NCI-H526 (cell line): ENCODE results near the gene HNRNPC.
A peak's percentile ranks its signal among the peaks of the same experiment; 100 is the strongest.
"Not testable (repeated sequence)": the region's sequence is repeated elsewhere in the genome, so short reads cannot be mapped to it uniquely, and the experiment has no call there.

ENCODE experiments used
- DNase-seq, 2 experiments: peaks; one replicate each; lab custom pipeline; 2025; lab: John Stamatoyannopoulos, UW

HNRNPC gene

DNA sequence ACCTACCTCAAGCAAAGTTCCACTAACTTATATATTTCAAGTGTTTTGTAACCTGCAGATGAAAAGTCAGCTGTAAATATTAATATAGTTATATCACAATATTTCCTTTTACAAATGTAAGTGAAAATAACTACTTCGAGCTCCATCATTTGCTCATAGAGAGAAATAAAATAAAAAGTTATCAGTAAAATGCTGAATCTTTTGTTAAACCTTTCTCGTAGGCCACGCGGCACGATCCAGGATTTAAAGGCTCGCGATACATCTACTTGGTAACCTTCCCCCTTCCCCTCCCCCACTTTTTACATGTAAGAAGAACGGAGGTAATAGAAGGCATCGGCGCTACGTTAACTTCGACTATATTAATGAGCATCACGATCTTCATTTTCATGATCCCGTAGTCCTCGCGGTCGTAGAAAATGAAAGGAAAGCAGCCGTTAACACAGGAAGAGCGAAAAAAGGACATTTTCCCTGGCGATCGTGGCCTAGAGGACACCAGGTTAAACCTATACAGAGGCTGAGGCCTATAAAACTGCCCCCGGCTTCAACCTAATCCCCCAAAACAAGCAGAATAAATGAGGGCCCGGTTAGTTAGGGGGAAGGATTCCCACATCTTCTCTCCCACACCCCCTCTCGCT is 508 bp downstream of the HNRNPC start:
- DNase-seq = peak; percentile 51 to 61

DNA sequence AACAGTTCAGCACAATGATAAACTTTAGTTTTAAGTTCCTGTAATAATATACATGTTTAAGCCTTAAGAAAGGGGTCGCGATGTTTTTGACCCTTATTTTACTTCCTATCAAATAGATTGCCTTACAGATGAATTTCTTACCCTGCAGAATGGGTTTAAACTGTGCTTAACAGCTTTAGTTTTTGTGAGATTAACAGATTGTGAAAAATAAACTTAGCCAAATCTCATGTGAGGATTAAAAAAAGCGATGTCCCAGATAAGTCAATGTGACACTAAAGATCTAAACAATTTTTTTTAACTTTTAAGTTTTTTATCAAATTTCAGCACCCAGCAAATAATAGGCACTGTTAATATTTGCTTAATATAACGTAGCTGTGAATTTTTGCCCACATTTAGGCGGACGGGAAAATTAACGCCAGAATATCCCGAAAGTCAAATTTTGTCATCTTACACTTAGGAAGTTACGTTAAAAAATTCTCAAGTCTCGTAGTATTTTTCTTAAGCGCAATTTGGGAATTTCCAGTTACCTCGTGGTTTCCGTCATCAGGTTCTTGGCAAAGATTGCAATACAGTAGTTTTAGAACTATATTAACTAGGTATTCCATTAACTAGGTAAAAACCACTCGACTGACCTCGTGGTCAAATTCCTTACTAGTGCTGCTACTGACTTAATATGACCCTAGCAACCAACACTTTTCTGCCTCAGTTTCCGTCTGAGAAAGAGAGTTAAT is 1.2 kb downstream of the HNRNPC start:
- no peak for DNase-seq

DNA sequence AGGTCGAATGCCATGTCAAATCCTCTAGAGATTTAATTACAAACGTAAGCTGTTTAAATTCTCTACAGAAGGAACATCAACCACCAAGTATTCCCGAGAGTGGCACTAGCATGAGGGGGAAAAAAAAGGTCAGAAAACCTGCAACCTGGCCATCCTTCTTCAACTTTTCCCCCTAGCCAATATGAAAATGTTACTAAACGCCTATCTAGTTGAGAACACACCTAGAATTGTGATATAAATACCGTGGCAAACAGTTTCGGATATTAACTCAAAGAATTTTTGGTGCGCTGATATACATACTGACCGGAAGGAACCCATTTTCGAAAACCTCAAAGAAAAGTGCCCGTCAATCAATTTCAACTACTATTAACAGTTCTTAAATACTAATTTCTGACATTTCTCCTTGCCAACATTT is 1.8 kb downstream of the HNRNPC start:
- DNase-seq = no peak

DNA sequence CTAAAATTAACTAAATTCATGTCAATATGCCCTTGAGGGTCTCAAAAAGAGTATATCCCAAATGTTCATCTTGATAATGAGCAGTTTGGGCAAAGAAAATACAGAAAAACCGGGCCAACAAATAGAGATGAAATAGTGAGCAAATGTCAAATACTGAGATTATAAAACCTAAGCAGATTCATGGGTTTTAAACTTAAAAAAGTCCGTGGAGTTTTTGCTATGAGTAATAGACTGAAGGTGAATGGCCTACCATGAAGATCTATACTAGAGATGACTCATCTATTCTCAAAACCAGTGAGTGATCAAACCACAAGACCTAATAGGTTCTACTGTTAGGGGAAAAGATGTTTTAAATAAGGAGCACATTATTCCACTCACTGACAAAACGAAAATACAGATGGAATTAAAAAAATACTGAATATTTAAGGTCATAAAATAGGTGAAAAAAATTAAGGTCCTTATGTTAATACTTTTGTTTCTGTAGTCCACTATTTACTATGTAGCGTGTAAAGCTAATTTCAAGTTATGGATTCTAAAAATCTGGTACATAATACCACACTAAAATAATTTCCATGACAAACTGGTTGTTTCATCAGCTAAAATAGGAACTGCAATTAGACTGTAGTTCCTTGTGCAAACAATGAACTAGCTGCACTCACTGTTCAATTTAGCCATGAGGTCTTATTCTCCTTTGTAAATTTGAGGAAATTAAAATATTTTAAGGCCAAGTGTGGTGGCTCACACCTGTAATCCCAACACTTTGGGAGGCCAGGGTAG is 5.0 kb downstream of the HNRNPC start:
- DNase-seq = no peak

DNA sequence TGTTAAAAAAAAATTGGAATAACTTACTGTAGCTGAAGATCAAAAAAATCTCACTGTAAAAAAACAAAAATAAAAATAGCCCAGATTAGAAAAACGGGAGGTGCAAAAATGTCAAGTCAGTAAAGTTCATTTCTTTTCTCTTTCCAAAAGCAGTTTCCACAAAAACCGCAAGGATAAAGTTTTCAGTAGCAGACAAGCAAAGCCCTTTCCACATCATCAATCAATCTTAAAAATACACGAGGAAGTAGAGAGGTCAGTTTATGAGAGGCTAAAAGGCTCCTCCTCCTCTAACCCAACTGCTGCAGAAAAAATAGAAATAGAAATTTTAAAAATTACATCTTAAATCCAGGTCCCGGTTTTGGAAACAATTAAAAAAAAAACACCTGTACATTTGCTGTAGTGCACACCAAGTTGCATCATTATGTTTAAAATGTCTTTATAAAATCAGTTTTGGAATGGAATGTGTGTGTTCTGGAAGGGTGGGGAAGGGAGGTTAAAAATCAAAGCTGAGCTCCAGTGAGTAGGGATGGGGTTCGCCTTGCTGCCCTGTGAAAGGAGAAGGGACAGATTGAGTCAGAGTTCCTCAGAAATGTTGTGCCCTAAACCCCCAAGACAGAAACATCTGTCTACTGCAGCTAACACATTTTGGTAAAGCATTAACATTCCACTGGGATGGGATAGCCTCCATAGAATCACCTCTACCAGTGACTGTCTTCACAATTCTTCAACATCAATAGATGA is 5.8 kb downstream of the HNRNPC start:
- DNase-seq = no peak

DNA sequence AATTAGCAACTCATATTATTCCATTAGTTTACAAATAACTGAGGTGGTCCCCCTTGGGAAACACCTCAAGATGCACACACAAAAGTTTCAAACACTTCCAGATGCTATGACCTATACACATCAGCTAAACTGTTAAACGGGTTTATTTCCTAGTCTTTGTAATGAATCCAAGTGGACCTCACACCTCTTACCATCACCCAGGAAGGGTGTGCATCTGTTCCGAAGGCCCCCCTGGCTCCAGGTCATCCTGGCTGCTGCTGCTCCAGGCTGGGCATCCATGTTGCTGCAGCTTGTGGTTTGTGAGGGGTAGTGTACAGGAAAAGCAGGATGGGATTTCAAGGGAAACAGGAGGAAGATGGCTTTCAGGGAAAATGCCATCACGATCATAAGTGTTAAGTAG is 6.8 kb downstream of the HNRNPC start:
- DNase-seq = no peak

DNA sequence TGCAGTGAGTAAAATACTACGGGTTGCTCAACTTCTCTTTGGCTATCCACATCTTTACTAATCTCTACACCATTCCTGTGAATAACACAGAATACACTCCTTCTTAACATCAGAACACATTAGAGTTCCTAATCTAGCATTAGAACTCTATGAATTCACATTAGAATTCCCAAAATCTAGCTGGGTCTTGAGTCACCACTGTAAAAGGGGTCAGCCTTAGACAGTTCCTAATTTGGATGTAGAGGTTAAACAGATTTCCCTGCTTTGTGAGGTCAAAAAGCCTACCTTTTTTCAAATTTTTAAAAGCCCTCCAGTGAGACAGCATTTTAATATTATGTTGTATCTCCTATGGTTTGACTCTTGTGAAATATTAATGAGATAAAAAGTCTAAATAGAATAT is 7.4 kb downstream of the HNRNPC start:
- DNase-seq = no peak

DNA sequence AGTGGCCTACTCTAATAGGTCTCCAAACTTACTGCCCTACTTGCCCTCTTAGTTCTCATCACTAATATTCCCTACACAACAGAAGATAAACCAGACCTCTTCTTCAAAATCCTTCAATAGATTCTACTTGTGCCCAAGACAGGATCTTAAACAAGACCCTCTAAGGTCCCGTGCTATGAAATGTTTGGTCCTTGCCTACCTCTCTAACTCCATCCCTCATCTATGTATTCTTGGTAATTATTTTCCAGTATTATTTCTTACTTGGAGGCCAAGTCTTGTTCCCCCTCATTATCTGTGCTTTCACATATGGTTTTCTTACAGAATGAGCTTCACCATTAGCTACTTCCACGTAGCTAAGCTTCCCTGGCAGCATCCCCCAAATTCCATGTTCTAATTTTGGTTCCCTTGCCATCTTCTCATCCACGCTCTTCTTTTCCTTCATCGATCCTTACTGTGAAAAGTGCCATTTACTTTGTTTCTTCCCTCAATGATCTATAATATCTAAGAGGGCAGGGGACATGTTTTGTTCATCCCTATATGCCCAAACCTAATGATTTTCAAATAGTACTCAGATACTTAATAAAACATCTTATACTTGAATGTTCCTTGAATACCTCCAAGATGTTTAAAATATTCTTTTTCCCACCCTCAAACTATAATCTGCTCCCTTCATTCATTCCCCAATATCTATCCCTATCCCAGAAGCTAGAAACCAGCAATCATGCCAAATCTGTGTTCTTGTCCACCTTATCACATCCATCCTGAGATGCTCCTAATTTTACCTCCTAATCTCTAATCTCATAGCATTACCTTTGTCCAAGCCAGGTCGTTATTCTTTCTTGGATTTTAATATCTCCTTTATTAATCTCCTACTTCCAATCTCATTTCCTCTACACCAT is 10.1 kb downstream of the HNRNPC start:
- DNase-seq = no peak

DNA sequence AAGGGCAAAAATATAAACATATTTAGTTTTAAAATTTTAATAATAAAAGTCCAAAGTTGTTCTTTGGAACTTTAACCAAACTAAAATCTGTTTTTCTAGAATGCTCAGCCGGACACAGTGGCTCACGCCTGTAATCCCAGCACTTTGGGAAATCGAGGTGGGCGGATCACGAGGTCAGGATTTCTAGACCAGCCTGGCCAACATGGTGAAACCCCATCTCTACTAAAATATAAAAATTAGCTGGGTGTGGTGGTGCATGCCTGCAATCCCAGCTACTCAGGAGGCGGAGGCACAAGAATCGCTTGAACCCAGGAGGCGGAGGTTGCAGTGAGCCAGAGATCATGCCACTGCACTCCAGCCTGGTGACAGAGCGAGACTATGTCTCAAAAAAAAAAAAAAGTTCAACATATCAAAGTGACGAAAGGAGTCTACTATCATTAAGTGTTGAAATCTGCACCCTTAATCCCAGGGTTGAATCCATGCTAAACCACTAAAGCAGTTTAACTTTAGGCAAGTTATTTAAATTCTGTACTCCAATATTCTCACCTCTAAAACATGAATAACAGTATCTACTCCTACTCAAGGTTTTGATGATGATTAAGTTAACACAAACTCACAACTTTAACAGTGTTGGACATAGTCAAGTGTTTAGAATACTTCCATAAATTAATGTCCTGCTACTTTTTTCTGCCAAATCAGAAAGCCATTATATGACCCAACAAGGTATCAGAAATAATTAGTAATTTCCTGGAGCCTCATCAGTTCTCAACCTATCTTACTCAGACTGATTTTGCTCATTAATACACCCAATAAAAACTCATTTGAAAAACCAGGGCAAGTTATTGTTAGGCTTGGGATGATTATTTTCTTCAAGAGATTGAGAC is 11.0 kb downstream of the HNRNPC start:
- DNase-seq = no peak

DNA sequence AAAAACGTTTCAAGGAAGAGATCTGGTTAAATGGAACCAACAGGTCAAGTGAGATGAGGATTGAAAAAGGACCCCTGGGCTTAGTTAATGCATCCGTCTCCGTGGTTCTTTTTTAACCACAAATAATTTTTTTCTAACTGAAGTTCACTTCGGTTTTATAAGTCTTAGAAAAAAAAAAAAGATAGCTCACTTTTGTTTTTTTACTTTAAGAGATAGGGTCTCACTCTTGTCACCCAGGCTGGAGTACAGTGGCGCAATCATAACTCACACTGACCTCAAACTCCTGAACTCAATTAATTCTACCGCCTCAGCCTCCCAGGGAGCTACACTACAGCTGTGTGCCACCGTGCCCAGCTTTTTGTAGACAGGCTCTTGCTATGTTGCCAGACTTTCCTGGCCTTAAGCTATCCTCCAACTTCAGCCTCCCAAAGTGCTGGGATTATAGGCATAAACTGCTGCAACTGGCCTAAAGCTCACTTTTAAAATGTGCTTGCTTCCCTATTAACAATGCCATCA is 11.8 kb downstream of the HNRNPC start:
- no peak for DNase-seq

DNA sequence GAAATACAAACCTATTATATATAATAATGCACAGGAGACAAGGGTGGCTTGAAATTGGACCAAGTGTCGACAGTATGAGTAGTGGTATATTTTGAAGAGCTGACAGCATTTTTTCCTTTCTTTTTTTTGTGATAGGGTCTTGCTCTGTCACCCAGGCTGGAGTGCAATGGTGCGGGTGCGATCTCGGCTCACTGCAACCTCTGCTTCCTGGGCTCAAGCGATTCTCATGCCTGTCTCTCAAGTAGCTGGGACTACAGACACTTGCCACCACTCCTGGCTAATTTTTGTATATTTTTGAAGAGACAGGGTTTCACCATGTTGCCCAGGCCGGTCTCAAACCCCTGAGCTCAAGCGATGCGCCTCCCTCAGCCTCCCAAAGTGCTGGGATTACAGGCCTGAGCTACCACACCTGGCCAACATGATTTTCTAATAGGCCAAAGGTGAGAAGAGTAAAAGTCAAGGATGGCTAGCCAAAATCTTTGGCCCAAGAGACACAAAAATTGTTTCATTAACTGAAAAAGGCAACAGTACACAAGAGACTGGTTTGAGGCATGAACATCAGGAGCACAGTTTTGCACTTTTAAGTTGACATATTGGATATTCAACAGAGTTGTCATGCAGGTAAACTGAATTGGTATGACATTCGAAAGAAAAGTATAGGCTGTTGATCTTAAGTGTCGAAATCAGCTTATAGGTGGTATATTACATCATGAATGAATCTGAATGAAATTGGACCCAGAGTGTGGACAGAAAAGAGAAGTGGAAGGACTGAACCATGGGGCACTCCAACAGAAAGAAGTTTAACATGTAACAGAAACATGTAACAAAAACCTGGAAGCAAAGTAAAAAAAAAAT is 12.5 kb downstream of the HNRNPC start:
- no peak for DNase-seq

DNA sequence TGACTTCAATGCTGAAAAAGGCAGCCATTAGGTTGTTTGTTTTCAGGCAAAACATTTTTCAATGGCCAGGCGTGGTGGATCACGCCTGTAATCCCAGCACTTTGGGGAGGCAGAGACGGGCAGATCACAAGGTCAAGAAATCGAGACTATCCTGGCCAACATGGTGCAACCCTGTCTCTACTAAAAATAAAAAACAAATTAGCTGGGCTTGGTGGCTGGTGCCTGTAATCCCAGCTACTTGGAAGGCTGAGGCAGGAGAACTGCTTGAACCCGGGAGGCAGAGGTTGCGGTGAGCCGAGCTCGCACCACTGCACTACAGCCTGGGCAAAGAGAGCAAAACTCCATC is 13.2 kb downstream of the HNRNPC start:
- DNase-seq = not testable (repeated sequence)

DNA sequence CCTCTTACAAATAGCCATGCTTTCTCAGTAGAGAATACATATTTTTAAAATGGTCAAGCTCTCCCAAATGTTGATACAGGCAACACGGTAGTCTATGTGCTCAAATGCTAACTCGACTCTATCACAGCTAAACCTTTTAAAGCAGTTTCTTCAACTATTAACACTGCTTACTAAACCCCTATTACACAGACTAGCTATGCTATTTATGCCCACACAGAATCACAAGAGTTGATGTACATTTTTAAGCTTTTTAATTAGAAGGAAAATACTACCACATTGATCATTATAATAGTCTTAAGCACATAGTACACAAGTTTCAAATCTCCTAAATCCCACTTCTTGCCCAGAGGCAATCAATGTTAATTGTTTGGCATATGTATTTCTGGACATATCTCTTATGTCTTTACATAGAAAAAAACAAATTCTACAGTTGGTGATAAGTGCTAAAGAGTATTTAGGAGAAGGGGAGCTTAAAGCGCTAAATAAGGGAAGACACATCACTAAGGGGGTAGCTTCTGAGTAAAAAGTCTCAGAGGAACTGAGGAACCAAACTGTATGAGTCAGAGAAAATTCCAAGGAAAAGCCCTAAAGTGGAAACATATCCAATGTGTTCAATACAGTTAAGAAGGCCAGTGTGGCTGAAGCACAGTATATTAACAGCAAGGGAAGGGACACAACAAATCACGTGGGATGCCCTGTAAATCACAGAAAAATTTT is 13.7 kb downstream of the HNRNPC start:
- no peak for DNase-seq

DNA sequence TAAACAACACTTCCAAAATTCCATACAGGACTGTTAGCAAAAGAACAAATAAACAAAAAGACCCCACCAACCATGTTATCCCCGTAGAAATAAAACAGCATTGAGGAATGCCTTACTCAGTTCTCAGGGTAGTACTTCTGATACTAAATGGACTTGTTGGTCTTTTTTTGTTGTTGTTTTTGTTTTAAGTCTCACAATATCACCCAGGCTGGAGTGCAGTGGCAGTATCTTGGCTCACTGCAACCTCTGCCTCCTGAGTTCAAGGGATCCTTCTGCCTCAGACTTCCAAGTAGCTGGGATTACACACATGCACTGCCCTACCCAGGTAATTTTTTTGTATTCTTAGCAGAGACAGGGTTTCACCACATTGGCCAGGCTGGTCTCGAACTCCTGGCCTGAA is 17.1 kb downstream of the HNRNPC start:
- no peak for DNase-seq

DNA sequence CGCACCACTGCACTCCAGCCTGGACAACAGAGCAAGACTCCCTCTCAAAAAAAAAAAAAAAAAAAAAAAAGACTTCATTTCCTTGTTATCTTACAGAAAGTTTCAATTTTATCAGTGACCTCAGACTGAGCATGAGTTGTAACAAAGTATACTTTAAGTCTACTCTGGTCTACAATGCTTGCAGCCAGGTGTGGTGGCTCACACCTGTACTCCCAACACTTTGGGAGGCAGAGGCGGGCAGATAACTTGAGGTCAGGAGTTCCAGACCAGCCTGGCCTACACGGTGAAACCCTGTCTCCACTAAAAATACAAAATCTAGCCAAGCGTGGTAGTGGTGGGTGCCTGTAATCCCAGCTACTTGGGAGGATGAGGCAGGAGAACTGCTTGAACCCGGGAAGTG is 18.0 kb downstream of the HNRNPC start:
- no peak for DNase-seq

DNA sequence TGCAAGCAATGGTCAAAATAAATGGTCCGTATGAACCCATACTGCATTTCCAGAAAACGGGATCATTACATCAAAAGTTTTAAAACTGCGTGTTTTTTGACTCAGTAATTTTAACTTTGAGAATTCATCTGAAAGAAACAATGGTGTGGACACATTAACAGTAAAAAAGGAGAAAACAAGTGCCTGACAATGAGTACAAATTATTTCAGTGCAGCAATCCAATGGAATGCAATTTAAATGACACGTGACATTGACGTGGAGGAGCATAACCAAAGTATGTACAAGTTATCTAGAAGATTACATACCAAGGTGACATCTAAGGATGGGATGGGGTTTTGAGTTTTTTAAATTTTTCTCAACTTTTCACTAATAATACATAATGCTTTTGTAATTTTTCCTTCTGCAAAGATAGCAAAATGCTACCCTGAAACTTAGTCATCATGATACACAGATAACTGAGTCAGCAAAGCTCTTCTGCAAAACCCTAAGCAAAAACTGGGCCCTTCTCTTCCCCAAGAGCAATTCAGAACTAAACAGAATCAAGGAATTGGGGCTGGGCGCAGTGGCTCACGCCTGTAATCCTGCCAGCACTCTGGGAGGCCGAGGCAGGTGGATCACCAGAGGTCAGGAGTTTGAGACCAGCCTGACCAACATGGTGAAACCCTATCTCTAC is 20.4 kb downstream of the HNRNPC start:
- no peak for DNase-seq

DNA sequence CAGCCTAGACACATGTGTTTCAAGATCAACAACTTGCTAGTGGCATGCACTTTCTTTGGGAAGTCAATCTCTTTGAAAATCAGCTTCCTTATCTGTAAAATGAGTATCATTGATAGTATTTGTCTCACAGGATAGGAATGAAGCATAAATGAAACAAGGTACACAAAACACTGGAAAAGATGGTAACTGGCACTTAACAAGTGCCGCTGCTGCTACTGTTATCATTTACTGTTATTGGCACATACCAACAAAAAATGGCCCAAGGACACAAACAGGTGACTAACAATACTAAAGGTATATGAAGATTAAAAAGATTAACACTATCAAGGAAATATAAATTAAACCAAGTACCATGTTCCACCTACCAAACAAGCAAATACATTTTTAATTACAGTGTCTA is 20.9 kb downstream of the HNRNPC start:
- DNase-seq = no peak

DNA sequence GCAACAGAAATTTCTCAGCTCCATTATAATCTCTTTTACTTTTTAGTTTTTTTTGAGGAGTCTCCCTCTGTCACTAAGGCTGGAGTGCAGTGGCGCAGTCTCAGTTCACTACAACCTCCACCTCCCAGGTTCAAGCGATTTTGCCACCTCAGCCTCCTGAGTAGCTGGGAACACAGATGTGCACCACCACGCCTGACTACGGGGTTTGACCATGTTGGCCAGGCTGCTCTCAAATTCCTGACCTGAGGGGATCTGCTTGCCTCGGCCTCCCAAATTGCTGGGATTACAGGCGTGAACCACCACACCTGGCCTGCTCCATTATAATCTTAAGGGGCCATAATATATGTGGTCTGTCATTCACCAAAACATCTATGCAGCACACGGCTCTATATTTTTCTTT is 23.4 kb downstream of the HNRNPC start:
- DNase-seq = no peak
